ENCODE results near the gene PLCD1. TPM values are rescaled to one million over a fixed set of nuclear protein-coding genes. Genes with fewer than 3 reads are reported as not detected.

The PLCD1 gene
- total and polyA plus RNA-seq, 2 experiments from 2014 or later: 18.8 to 21.4 TPM

GRCh38 chr3:38003371-38003816 is 26.0 kb downstream of the PLCD1 start:
- peak; percentile 55 for DNase-seq
- TF ChIP-seq EZH2 (IDR thresholded peaks at IDR 0.05; ENCODE audit: insufficient read depth, poor library complexity, severe bottlenecking) (no peak), EZH2phosphoT487 (IDR thresholded peaks at IDR 0.05; ENCODE audit: insufficient read depth, low read depth) (no peak)
- Histone ChIP-seq H3K27me3 (replicated peaks; ENCODE audit: insufficient read depth) (no peaks in the 10 kb centered on the region), H3K4me1 (ENCODE audit: insufficient read depth) (no peaks in the 10 kb centered on the region), H3K27ac (no peak overlapping the region), H2AFZ (no peak overlapping the region), H3K36me3 (ENCODE audit: low read depth) (no peaks in the 10 kb centered on the region), H3K9me2 (ENCODE audit: insufficient read depth) (no peaks in the 10 kb centered on the region), H3K4me3 (no peak overlapping the region), H3K79me2 (ENCODE audit: insufficient read depth) (no peaks in the 10 kb centered on the region), H3F3A (ENCODE audit: insufficient read depth) (no peaks in the 10 kb centered on the region), H3K4me2 (ENCODE audit: unreplicated experiment) (no peak overlapping the region), H3K9ac (no peak overlapping the region), H4K20me1 (ENCODE audit: insufficient read depth) (no peaks in the 10 kb centered on the region), H3K9me3 (ENCODE audit: low read depth) (no peaks in the 10 kb centered on the region)
- 28 to 40% methylated on average over 7 of the region's 7 CpGs for WGBS, 2 experiments (ENCODE audit: low coverage in 1 of 2, low lambda C conversion rate in 2 of 2, missing lambda C conversion rate in 2 of 2)
- in situ Hi-C loops (cut with MboI): no loop called here

GRCh38 chr3:38002940-38003339 is 26.5 kb downstream of the PLCD1 start:
- H4K20me1 ChIP-seq (ENCODE audit: insufficient read depth): no peaks in the 10 kb centered on the region
- H3F3A ChIP-seq (ENCODE audit: insufficient read depth): no peaks in the 10 kb centered on the region
- H3K4me1 ChIP-seq (ENCODE audit: insufficient read depth): no peaks in the 10 kb centered on the region
- H3K4me2 ChIP-seq (ENCODE audit: unreplicated experiment): no peak overlapping the region
- no peaks in the 10 kb centered on the region for H3K9me3 ChIP-seq (ENCODE audit: low read depth)
- no peak for DNase-seq
- no peak overlapping the region for H3K4me3 ChIP-seq
- no peak overlapping the region for H2AFZ ChIP-seq
- H3K36me3 ChIP-seq (ENCODE audit: low read depth): no peaks in the 10 kb centered on the region
- in situ Hi-C loops (cut with MboI): no loop called here
- 68 to 82% methylated on average over 7 to 9 of the region's 9 CpGs for WGBS, 2 experiments (ENCODE audit: low coverage in 1 of 2, low lambda C conversion rate in 2 of 2, missing lambda C conversion rate in 2 of 2)
- no peaks in the 10 kb centered on the region for H3K9me2 ChIP-seq (ENCODE audit: insufficient read depth)
- TF ChIP-seq EZH2 (IDR thresholded peaks at IDR 0.05; ENCODE audit: insufficient read depth, poor library complexity, severe bottlenecking): no peak
- TF ChIP-seq EZH2phosphoT487 (IDR thresholded peaks at IDR 0.05; ENCODE audit: insufficient read depth, low read depth): no peak
- H3K9ac ChIP-seq: no peak overlapping the region
- no peaks in the 10 kb centered on the region for H3K79me2 ChIP-seq (ENCODE audit: insufficient read depth)
- H3K27ac ChIP-seq: no peak overlapping the region
- no peaks in the 10 kb centered on the region for H3K27me3 ChIP-seq (replicated peaks; ENCODE audit: insufficient read depth)

- Histone ChIP-seq H3K9me3 (ENCODE audit: low read depth) (no peaks in the 10 kb centered on the region), H3F3A (ENCODE audit: insufficient read depth) (no peaks in the 10 kb centered on the region), H3K4me1 (ENCODE audit: insufficient read depth) (no peaks in the 10 kb centered on the region), H3K79me2 (ENCODE audit: insufficient read depth) (no peaks in the 10 kb centered on the region), H4K20me1 (ENCODE audit: insufficient read depth) (no peaks in the 10 kb centered on the region), H3K27me3 (replicated peaks; ENCODE audit: insufficient read depth) (no peaks in the 10 kb centered on the region), H3K9me2 (ENCODE audit: insufficient read depth) (no peaks in the 10 kb centered on the region), H3K4me2 (ENCODE audit: unreplicated experiment) (no peak overlapping the region), H3K36me3 (ENCODE audit: low read depth) (no peaks in the 10 kb centered on the region), H3K4me3 (no peak overlapping the region), H2AFZ (no peak overlapping the region), H3K9ac (no peak overlapping the region), H3K27ac (no peak overlapping the region)
- no peak for DNase-seq
- in situ Hi-C loops (cut with MboI): no loop called here
- TF ChIP-seq EZH2 (IDR thresholded peaks at IDR 0.05; ENCODE audit: insufficient read depth, poor library complexity, severe bottlenecking) (no peak), EZH2phosphoT487 (IDR thresholded peaks at IDR 0.05; ENCODE audit: insufficient read depth, low read depth) (no peak)
- WGBS, 2 experiments (ENCODE audit: low coverage in 1 of 2, low lambda C conversion rate in 2 of 2, missing lambda C conversion rate in 2 of 2): 92 to 93% methylated on average over 6 of the region's 6 CpGs
Measured at GRCh38 chr3:38002291-38002876, 27.1 kb downstream of the PLCD1 start.

GRCh38 chr3:38001456-38002081 is 27.9 kb downstream of the PLCD1 start:
- H3K4me1 ChIP-seq (ENCODE audit: insufficient read depth): no peaks in the 10 kb centered on the region
- no peak overlapping the region for H3K9ac ChIP-seq
- no peak overlapping the region for H3K4me3 ChIP-seq
- H3K36me3 ChIP-seq (ENCODE audit: low read depth): no peaks in the 10 kb centered on the region
- no peaks in the 10 kb centered on the region for H3K79me2 ChIP-seq (ENCODE audit: insufficient read depth)
- 88 to 92% methylated on average over 8 to 9 of the region's 9 CpGs for WGBS, 2 experiments (ENCODE audit: low coverage in 1 of 2, low lambda C conversion rate in 2 of 2, missing lambda C conversion rate in 2 of 2)
- DNase-seq: no peak
- TF ChIP-seq EZH2phosphoT487 (IDR thresholded peaks at IDR 0.05; ENCODE audit: insufficient read depth, low read depth) (no peak), EZH2 (IDR thresholded peaks at IDR 0.05; ENCODE audit: insufficient read depth, poor library complexity, severe bottlenecking) (no peak)
- H3K27me3 ChIP-seq (replicated peaks; ENCODE audit: insufficient read depth): no peaks in the 10 kb centered on the region
- no peaks in the 10 kb centered on the region for H4K20me1 ChIP-seq (ENCODE audit: insufficient read depth)
- no peaks in the 10 kb centered on the region for H3K9me2 ChIP-seq (ENCODE audit: insufficient read depth)
- H3F3A ChIP-seq (ENCODE audit: insufficient read depth): no peaks in the 10 kb centered on the region
- H2AFZ ChIP-seq: no peak overlapping the region
- no peak overlapping the region for H3K4me2 ChIP-seq (ENCODE audit: unreplicated experiment)
- no peak overlapping the region for H3K27ac ChIP-seq
- in situ Hi-C loops (cut with MboI): no loop called here
- no peaks in the 10 kb centered on the region for H3K9me3 ChIP-seq (ENCODE audit: low read depth)

All from GM23248 (cell line).